NOMO-1 treated with dmso at 0.1 percent for 144 hours (cell line): ENCODE measurements around the gene CHIT1.
"Not testable (repeated sequence)": the region's sequence is repeated elsewhere in the genome, so short reads cannot be mapped to it uniquely, and the experiment has no call there.

ENCODE experiments used
- DNase-seq: peaks from one replicate; lab custom pipeline; 2025; ENCODE audit not compliant: unreplicated experiment; lab: John Stamatoyannopoulos, UW

CHIT1 gene

GRCh38 chr1:203266140-203266539, 36.7 kb upstream of the CHIT1 start:
- not testable (repeated sequence) for DNase-seq

- no peak for DNase-seq
Observed at GRCh38 chr1:203265541-203265940, 36.1 kb upstream of the CHIT1 start.

- DNase-seq = no peak
Observed at GRCh38 chr1:203264052-203264501, 34.6 kb upstream of the CHIT1 start.

- peak; percentile 9 for DNase-seq
Observed at GRCh38 chr1:203263496-203263895, 34.0 kb upstream of the CHIT1 start.

GRCh38 chr1:203256636-203257035, 27.2 kb upstream of the CHIT1 start:
- DNase-seq = not testable (repeated sequence)

- DNase-seq = not testable (repeated sequence)
Observed at GRCh38 chr1:203254782-203255181, 25.3 kb upstream of the CHIT1 start.

GRCh38 chr1:203252678-203253077, 23.2 kb upstream of the CHIT1 start:
- DNase-seq = no peak

- DNase-seq = no peak
Observed at GRCh38 chr1:203251466-203251865, 22.0 kb upstream of the CHIT1 start.

GRCh38 chr1:203250911-203251310, 21.4 kb upstream of the CHIT1 start:
- no peak for DNase-seq

- DNase-seq = no peak
Observed at GRCh38 chr1:203244776-203245175, 15.3 kb upstream of the CHIT1 start.

- DNase-seq = not testable (repeated sequence)
Observed at GRCh38 chr1:203241708-203242107, 12.2 kb upstream of the CHIT1 start.

GRCh38 chr1:203239526-203240305, 10.2 kb upstream of the CHIT1 start:
- no peak for DNase-seq

GRCh38 chr1:203239081-203239480, 9.6 kb upstream of the CHIT1 start:
- DNase-seq = no peak

GRCh38 chr1:203238535-203238934, 9.1 kb upstream of the CHIT1 start:
- no peak for DNase-seq

- not testable (repeated sequence) for DNase-seq
Observed at GRCh38 chr1:203234901-203235300, 5.4 kb upstream of the CHIT1 start.

- DNase-seq = no peak
Observed at GRCh38 chr1:203228670-203229069, 803 bp downstream of the CHIT1 start.

- no peak for DNase-seq
Observed at GRCh38 chr1:203227371-203228083, 1.9 kb downstream of the CHIT1 start.

GRCh38 chr1:203225071-203225470, 4.4 kb downstream of the CHIT1 start:
- DNase-seq = no peak

GRCh38 chr1:203223012-203223775, 6.3 kb downstream of the CHIT1 start:
- DNase-seq = no peak

GRCh38 chr1:203219934-203220333, 9.5 kb downstream of the CHIT1 start:
- no peak for DNase-seq

GRCh38 chr1:203219171-203219570, 10.3 kb downstream of the CHIT1 start:
- no peak for DNase-seq

GRCh38 chr1:203217668-203218067, 11.8 kb downstream of the CHIT1 start:
- DNase-seq = no peak
